HG02642 (cell line): ENCODE data around the gene ANGPTL3.

Experiments used
- ATAC-seq: cut with Tn5 transposase; IDR thresholded peaks from one replicate; pipeline ENCODE4 v1.9.1; 2021; ENCODE audit warnings: mild to moderate bottlenecking; ENCODE audit not compliant: unreplicated experiment, poor library complexity

Gene ANGPTL3

GRCh38 chr1:62621907-62622306, 24.6 kb downstream of the ANGPTL3 start:
- ATAC-seq: peak; percentile 96

GRCh38 chr1:62625415-62625814, 28.1 kb downstream of the ANGPTL3 start:
- peak; percentile 63 for ATAC-seq

DNA sequence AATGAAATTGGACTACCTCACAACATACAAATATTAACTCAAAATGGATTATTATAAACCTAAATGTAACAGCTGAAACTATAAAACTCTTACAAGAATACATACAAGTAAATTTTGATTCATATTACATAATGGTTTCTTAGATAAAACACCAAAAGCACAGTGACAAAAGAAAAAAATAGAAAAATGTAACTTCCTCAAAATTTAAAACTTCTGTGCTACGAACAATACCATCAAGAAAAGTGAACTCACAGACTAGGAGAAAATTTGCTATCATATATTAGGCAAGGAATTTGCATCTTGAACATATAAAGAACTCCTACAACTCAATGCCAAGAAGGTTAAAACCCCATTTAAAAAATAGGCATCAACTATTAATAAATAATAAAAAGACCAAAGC, 31.2 kb downstream of the ANGPTL3 start:
- ATAC-seq: no peak

- no peak for ATAC-seq
These were observed 40.2 kb downstream of the ANGPTL3 start for GRCh38 chr1:62637392-62638105.

GRCh38 chr1:62643283-62643682, 46.0 kb downstream of the ANGPTL3 start:
- ATAC-seq: no peak

- ATAC-seq: no peak
These were observed 55.1 kb downstream of the ANGPTL3 start for GRCh38 chr1:62652387-62652786.

- ATAC-seq: no peak
These were observed 57.4 kb downstream of the ANGPTL3 start for GRCh38 chr1:62654744-62655143.
